LHCN-M2 (cell line): ENCODE measurements around the gene PPM1E. TPM values are rescaled to one million over a fixed set of nuclear protein-coding genes. Genes with fewer than 3 reads are reported as not detected.

Experiments used
- DNase-seq: peaks from one replicate; pipeline ENCODE4 v3.0.0-alpha.2; 2012; ENCODE audit warnings: low read depth
- total RNA-seq: library from RNA; depleted of rRNA; stranded (reverse); fragments of >200 nt; gene quantifications from 2 replicates; pipeline ENCODE4 v1.2.3, GENCODE V29; 2014

PPM1E gene
- total RNA-seq, 1 experiment from 2014 or later = 0.11 TPM

DNA sequence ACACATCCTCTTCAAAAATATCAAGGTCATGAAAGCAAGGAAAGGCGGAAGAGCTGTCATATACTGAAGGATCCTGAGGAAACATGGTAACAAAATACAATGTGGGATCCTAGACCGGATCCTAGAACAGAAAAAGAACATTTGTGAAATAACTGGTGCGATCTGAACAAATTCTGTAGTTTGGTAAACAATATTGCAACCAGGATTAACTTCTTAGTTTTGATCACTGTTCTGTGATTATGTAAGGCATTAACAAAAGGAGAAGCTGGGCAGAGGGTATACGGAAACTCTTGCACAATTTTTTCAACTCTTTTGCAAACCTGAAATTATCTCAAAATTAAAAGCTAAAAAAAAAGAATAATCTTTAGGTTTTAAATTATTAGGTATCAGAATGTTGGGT is 241.3 kb downstream of the PPM1E start:
- no peak for DNase-seq

DNA sequence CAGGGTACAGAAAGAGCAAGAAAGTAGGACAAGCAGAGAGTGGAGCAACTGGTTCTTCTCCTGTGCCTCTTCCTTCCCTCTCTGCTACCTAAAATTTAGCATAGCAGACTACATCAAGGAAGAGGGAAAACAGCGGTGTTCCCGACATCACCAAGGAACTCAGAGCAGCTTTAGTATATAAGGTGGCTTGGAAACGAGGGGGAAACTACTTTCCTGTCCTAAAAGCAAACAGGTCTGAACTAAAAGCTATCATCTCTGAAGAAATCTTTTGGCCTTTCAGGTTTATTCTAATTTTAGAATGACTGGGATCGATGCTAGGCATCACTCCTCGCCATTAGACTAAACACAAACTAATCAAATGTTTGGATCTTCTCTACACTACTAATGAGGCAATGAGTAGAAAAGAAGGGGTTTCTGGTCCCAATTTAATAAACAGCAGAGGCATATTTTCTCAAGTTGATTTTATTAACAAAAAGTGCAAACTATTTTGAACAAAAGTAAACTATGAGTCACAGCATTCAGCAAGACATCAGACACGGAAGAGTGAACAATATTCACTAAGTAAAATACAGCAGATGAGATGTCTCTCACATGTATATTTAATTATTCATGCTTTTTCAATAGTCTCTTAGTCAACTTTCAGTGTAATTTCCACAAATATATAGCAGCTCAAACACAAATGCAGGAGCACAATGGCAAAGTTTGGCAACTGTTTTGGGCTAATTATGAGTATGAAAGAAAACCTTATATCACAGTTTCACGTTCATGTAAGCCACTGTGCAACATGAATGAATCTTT is 242.3 kb downstream of the PPM1E start:
- no peak for DNase-seq

DNA sequence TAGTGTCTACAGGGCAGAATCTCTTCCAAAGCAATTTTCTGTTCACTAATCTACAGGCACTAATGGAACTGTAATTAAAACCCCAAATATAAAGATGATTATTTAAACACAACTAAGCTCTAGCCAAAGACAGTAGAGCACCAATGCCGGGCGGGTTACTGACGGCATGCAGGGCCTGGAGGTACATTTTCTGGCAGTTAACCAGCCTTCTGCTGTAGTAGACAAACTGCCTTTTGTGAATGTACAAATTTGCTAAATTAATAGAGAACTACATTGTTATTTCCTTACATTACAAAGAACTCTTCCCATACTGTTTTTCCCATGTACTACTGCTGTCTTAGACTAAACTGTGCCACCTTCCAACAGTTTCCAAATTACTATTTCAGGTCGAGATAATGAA is 243.2 kb downstream of the PPM1E start:
- no peak for DNase-seq

DNA sequence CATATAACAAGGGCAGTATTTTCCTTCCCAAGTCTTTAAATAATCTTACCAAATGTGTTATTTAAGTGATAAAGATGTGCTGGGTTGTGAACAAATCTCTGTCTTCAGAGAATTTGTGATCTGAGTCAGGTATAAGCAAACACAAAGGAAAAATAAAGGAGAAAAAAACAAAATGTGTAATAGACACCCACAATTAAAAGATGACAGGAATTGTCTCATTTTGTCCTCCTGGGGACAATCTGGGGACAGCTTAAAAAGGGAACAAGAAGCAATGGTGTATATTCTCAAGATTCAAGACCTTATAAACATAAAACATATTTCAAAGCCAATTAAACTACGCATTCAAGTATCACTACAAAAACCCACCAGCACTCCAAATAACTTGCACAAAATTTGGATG is 243.8 kb downstream of the PPM1E start:
- DNase-seq = no peak

DNA sequence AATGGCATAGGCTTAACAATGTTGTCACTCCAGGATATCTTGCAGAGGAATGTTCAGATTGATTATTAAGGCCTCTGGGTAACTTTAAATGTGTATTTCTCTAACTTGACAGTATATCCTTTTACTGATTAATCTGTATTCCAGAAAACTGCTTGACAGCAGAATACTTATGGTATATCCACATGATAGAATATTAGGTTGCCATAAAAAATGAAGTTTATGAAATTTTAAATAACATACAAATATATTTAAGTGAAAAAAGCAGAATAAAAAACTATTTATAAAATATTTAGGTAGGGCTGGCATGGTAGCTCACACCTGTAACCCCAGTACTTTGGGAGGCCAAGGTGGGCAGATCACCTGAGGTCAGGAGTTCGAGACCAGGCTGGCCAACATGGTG is 244.4 kb downstream of the PPM1E start:
- no peak for DNase-seq

DNA sequence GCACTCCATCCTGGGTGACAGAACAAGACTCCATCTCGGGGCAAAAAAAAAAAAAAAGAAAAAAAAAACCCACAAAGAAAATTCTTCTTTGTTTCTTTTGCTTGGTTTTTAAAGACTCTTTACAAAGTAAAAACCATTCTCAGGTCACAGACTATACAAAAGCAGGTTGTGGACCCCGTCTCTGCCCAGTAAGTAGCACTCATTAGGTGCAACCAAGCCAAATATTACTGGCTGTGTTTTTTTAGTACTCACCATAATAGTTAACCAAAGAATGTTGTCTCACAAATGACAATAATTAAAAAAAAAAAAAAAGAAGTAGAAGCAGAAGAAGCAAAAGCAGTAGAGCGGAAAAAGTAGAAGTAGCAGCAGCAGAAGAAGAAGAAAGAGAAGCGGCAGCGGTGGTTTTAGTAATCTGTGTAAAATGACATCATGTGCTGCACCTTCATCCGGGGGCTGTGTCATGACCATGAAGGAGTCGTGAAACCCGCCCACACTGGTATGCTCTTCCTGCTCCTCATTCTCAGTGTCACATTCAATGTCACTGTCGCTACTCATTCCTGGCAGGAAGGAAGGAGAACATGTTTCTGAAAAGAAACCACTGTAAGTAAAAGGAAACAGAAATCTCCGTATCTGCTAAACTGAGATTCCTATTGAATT is 245.6 kb downstream of the PPM1E start:
- DNase-seq = peak; percentile 48

DNA sequence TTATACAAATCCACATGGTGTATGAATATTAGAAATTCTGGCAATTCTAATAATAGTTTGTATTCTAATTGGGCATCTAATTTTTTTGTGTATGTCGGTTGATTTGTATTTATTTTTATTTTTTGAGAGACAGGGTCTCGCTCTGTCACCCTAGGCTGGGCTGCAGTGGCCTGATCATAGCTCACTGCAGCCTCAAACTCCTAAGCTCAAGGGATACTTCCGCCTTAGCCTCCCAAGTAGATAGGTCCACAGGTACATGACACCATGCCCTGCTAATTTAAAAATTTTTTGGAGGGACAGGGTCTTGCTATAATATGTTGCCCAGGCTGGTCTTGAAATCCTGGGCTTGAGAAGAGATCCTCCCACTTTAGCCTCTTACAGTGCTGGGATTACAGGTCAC is 246.5 kb downstream of the PPM1E start:
- DNase-seq = no peak

DNA sequence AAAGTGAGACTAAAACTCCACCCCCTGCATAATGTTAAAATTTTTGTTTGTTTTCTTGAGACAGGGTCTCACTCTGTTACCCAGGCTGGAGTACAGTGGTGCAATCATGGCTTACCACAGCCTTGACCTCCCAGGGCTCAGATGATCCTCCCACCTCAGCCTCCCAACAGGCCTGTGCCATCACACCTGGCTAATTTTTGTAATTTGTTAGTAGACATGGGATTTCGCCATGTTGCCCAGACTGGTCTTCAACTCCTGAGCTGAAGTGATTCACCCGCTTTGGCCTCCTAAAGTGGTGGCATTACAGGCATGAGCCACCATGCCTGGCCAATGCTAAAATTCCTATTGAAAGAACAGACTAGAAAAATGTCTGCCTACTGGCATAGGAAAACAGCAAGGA is 247.2 kb downstream of the PPM1E start:
- peak; percentile 36 for DNase-seq

DNA sequence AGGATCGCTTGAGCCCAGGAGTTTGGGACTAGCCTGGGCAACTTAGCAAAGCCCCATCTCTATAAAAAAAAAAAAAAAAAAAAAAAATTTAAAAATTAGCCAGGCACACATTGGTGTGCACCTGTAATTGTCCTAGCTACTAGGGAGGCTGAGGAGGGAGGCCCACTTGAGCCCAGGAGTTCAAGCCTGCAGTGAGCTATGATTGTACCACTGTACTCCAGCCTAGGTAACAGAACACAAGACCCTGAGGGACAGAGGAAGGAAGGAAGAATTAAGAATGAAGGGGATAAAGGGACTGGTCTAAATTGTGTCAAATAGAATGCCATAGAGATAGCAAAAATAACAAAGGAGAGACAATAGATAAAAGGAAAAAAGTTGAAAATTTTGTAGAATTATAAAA is 248.2 kb downstream of the PPM1E start:
- DNase-seq = no peak

DNA sequence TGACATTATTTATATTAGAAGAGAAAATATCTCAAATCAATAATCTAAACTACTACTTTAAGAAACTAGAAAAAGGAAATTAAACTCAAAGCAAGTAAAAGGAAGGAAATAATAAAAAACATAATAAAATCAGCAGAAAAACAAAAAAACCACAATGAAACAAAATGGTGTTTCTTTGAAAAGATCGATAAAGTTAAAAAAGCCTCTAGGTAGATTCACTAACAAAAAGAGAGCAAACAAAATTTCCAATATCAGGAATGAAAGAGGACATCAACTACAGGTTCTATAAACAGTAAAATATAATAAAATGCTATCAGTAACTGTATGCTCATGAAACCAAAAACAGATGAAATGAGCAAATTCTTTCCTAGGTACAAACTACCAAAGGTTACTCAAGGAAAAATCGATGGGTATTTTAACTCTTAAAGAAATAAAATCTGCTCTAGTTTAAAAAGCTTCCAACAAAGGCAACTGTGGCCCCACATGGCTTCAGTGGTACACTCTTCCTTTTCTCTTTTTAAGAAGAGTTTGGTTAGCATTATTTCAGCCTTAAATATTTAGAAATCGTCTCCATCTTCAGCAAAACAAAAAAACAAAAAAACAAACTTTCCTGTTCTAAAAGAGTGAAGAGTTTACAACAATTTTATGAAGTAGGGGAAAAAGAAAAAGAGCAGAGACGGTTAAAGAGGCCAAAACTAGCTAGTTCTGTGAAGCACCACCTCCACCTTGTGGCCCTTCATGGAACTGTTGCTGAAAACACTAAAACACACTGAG is 248.9 kb downstream of the PPM1E start:
- DNase-seq = peak; percentile 57

DNA sequence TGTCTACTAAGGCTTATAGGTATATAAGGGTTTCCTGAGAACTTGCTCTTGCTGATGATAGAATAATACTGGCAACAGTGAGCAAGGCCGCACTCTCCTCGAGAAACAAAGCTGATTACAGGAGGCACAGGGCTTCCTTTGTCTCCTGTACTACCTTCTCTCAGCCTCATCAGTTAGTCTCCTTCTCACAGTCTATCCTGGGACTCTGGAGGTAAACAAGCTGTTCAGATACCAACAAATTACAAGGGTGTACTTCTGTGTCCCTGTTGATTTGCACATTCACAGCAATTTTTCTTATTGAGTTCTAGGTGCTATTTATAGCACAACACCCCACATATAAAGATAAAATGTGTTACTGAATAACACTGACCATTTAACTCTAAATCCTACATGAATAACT is 252.3 kb downstream of the PPM1E start:
- DNase-seq = no peak

DNA sequence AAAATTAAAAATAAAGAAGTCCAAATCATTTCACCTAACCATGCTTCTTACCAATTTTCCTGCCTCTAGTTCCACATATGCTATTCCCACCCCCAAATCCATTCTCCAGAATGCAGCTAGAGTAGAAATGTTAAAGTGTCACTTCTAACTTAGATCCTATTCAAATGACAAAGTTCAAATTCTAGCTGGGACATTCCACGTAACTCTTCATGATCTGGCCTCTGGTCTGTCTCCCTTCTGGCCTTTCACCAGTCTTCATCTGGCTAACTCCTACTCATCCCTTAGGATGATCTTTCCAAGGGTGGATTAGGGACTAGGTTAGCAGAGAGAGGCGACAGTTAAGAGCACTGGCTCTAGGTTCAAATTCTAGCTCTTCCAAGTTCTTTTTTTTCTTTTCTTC is 253.1 kb downstream of the PPM1E start:
- DNase-seq = no peak

DNA sequence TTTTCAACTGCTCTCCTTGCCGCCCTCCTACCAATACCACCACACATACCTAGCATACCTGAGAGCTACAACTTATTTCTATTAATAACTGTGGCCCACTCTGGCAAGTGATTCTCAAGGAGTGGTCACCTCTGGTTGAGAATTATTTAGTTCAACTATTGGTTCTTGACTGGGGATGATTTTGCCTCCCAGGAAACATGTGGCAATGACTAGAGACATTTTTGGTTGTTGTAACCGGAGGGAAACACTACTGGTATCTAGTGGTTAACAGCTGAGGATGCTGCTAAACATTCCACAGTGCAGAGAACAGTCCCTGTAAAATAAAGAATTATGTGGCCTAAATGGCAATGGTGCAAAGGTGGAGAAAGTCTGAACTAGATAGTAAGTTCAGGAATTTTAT is 254.4 kb downstream of the PPM1E start:
- no peak for DNase-seq

DNA sequence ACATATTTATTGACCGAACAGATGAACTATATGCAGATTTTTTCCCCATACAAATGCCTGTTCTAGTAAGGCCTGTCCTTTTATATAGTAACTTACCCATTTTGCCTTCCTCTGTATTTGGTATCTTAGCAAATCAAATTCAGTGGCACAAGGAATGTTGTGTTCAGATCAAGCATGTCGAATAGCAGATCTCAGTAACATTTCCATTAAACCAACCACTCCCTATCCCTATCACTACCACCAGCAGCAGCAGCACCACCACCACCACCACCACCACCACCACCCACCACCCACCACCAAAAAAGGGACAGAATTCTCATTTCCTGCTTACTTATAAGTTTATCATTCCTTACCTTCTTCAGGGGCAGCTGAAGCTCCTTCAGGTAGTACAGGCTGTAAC is 256.3 kb downstream of the PPM1E start:
- DNase-seq = no peak

DNA sequence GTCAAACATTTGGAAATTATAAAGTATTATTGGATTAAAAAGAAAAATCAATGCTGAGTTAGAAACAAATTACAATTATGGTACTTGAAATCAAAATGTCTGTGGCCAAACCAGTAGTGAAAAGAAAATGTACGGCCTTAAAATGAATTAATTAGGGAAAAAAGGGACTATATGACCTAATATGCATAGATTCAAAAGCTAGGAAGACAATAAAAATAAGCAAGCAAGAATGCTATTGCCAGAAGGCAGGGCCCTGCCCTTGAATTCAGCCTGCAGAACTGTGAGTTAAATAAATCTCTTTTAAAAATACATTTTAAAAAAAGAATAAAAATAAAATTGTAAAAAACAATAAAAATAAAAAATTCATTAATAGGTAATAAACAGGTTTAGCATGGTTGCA is 262.4 kb downstream of the PPM1E start:
- DNase-seq = no peak

DNA sequence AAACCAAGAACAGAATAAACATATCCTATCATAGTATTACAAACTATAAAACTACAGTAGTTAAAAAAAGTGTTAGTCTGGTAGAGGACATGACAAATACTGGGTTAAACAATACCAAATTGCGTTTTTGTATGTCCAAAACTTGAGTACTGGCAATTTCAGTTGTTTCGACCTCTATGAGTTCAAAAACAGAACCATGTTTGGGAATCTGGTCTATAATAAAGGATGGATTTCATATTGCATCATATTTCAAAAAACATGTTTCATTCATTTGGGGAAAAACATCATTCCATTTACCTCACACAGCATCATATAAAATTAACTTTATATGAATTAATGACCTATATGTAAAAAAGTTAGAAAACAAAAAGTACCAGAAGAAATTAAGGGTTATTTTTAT is 269.3 kb downstream of the PPM1E start:
- DNase-seq = no peak

DNA sequence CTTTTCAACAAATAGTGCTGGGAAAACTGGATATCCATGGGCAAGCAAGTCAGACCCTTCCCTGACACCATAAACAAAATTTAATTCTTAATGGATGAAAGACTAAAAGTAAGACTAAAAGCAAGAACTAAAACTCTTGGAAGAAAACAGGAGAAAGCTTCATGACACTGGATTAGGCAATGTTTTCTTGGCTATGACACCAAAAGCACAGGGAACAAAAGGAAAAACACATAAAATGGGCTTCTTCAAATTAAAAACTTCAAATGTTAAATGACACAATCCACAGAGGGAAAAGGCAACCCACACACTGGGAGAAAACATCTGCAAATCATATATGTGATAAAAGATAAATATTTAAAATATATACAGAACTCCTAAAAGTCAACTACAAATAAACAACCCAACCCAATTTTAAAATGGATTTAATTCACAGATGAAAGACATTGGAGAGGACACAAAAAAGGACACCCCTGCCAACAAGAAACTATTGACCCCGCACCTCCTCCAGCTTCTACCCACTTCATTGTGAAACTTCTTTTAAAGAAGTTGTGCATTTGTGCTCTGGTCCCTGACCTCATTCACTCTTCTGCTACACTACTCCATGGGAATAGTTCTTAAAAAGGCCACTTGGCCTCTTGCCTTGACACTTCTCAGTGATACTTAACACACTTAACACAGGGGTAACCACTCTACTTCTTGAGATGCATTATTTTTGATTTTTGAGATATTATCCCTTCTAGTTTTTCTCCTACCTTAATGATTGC is 270.7 kb downstream of the PPM1E start:
- no peak for DNase-seq

DNA sequence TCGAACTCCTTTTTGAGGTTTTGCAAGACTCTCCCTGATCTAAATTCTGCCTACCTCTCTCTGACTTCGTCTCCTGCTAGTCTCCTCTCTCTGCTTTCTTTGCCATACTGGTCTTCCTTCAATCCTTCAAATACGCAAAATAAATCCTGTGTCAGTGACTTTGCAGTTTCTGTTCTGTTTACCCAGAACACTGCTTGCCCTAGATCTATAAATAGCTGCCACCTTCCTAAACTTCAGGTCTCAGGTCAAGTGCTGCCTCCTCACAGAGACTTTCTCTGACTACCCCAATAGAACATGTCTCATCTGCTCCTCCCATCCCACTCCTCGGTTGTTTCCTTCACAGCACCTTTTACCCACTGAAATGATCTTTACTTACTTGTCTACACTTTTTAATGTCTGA is 272.1 kb downstream of the PPM1E start:
- DNase-seq = no peak

DNA sequence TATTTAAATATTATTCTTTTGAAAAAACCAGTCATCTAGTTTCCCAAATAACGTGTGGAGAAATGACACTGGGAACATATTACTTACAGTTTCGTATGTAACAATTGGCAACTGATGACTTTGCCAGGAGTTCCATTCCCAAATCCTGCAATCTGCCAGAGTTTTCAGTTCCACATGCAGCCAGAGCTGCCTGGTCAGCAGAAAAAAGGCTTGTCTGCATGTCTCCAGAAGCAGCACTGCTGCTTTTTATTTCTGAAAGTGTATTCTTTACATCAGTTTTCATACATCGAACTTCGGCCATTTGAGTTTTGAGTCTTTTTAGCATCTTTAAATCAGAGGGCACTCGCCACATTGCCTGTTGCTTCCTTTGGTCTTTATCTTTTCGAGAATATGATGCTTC is 272.7 kb downstream of the PPM1E start:
- no peak for DNase-seq

DNA sequence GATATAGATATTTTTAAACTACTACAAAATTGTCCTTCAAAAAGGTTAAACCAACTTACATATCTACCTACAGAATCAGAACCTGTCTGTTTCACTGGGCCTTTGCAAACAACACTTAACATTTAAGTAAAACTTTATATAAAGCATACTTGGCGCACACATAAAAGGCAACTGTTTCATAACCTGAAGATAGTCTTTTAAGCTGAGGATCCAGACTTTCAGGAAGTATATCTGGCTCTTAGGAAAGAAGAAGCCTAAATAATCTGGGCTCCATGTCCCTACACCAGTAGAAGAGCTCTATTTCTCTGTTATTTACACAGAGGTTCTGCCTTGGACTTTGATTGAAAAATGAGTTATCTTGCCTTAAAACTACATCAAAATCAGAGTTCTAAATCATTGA is 275.2 kb downstream of the PPM1E start:
- DNase-seq = no peak
